SK-N-MC (cell line): ENCODE results near the gene ADGRF5.

Source experiments
- EZH2 ChIP-seq: fragments of 200-600 bp; sonication (generic); IDR thresholded peaks from one replicate; pipeline ENCODE4 v1.6.1; 2017; ENCODE audit warnings: antibody characterized with exemption
- FOXP2 ChIP-seq: optimal IDR thresholded peaks from 2 replicates; pipeline ENCODE3; 2011; ENCODE audit warnings: mild to moderate bottlenecking, moderate library complexity; ENCODE audit not compliant: insufficient read depth; ENCODE audit errors: extremely low read length, control extremely low read depth
- POLR2AphosphoS5 ChIP-seq: IDR thresholded peaks from 2 replicates; pipeline ENCODE4 v1.6.1; 2012; ENCODE audit warnings: mild to moderate bottlenecking, low read depth, low read length, borderline replicate concordance

- TF ChIP-seq EZH2: no peak
- no peak for TF ChIP-seq FOXP2
- TF ChIP-seq POLR2AphosphoS5: no peak
These were observed 72.9 kb downstream of the ADGRF5 start for GRCh38 chr6:46848684-46849360.
